ENCODE data around the gene NRBP1. TPM values are rescaled to one million over a fixed set of nuclear protein-coding genes. Genes with fewer than 3 reads are reported as not detected.

Gene NRBP1
- total and polyA plus RNA-seq, 9 of the 15 experiments (the other 6 are each of a cell fraction or from before 2014, with no cell fraction given): 2.9 to 84.5 (median 36.9) TPM

DNA sequence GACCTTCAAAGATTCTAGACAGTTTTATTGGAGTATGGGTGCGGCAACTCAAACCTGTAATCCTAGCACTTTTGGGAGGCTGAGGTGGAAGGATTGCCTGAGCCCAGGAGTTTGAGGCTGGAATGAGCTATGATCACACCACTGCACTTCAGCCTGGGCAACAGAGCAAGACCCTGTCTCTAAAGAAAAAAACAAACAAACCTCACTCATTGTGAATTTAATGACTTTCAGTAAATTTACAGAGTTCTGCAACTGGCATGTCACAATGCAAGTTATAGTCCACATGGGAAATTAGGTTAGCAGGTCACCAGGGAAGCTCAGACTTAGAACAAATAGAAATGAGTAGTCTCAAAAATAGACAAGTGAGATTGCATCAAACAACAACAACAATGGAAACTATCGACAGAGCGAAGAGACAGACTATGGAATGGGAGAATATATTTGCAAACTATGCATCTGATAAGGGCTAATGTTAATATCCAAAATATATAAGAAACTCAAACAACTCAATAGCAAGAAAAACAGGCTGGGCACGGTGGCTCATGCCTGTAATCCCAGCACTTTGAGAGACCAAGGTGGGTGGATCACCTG is 6.7 kb upstream of the NRBP1 start:
- Histone ChIP-seq H3K9me1 (ENCODE audit: control insufficient read depth, insufficient read depth, low read length) (no peaks in the 10 kb centered on the region), H3K27ac (ENCODE audit: extremely low read depth, low read depth, low read length) (no peak overlapping the region), H3K36me3 (ENCODE audit: control insufficient read depth, insufficient read depth, low read length) (no peaks in the 10 kb centered on the region), H3K9me3 (replicated peaks; ENCODE audit: control insufficient read depth, insufficient read depth, low read depth, low read length) (no peaks in the 10 kb centered on the region), H3K27me3 (ENCODE audit: control insufficient read depth in 2 of 2, insufficient read depth in 2 of 2, low read length in 2 of 2) (no peaks in the 10 kb centered on the region), H3K79me2 (ENCODE audit: control insufficient read depth, insufficient read depth, low read length) (no peaks in the 10 kb centered on the region), H3K4me3 (no peak overlapping the region), H3K4me2 (ENCODE audit: insufficient read depth, low read length) (no peak overlapping the region), H3K4me1 (replicated peaks in 1 of 2; ENCODE audit: control insufficient read depth in 2 of 2, insufficient read depth in 2 of 2, low read length in 2 of 2) (peaks cover under 1 to 5% of the 10 kb centered on the region in 2 experiments; a peak in 1 of 5 replicates), H2AFZ (ENCODE audit: low read depth, low read length) (no peak overlapping the region), H4K20me1 (replicated peaks; ENCODE audit: control insufficient read depth, insufficient read depth, low read length) (no peaks in the 10 kb centered on the region), H3K9ac (ENCODE audit: insufficient read depth in 1 of 2, low read depth in 2 of 2, low read length in 2 of 2) (no peak overlapping the region)
- DNase-seq (ENCODE audit: extremely low read depth in 1 of 4, low spot score in 3 of 4) (no peak), FAIRE-seq (no peak), ATAC-seq (no peak)
- WGBS (ENCODE audit: insufficient coverage, low coverage, missing lambda C conversion rate): 52% methylated on average over 4 of the region's 4 CpGs
- ChIA-PET CTCF (ENCODE audit: low intra/inter-chr PET ratio) (no interaction called here), POLR2A (interaction anchor here (0.7 to 2.1 kb wide), 3 partner anchors 8 to 31 kb away, joined by 3 to 9 read pairs (median 3); partner anchors contain the start of gene PPM1G)
- intact Hi-C loops (cut with micrococcal nuclease) (no loop called here), in situ Hi-C loops (cut with MboI) (no loop called here)
- no TSS peak for BruUV-seq (replicated peaks)
- TF ChIP-seq, protein P1, sequence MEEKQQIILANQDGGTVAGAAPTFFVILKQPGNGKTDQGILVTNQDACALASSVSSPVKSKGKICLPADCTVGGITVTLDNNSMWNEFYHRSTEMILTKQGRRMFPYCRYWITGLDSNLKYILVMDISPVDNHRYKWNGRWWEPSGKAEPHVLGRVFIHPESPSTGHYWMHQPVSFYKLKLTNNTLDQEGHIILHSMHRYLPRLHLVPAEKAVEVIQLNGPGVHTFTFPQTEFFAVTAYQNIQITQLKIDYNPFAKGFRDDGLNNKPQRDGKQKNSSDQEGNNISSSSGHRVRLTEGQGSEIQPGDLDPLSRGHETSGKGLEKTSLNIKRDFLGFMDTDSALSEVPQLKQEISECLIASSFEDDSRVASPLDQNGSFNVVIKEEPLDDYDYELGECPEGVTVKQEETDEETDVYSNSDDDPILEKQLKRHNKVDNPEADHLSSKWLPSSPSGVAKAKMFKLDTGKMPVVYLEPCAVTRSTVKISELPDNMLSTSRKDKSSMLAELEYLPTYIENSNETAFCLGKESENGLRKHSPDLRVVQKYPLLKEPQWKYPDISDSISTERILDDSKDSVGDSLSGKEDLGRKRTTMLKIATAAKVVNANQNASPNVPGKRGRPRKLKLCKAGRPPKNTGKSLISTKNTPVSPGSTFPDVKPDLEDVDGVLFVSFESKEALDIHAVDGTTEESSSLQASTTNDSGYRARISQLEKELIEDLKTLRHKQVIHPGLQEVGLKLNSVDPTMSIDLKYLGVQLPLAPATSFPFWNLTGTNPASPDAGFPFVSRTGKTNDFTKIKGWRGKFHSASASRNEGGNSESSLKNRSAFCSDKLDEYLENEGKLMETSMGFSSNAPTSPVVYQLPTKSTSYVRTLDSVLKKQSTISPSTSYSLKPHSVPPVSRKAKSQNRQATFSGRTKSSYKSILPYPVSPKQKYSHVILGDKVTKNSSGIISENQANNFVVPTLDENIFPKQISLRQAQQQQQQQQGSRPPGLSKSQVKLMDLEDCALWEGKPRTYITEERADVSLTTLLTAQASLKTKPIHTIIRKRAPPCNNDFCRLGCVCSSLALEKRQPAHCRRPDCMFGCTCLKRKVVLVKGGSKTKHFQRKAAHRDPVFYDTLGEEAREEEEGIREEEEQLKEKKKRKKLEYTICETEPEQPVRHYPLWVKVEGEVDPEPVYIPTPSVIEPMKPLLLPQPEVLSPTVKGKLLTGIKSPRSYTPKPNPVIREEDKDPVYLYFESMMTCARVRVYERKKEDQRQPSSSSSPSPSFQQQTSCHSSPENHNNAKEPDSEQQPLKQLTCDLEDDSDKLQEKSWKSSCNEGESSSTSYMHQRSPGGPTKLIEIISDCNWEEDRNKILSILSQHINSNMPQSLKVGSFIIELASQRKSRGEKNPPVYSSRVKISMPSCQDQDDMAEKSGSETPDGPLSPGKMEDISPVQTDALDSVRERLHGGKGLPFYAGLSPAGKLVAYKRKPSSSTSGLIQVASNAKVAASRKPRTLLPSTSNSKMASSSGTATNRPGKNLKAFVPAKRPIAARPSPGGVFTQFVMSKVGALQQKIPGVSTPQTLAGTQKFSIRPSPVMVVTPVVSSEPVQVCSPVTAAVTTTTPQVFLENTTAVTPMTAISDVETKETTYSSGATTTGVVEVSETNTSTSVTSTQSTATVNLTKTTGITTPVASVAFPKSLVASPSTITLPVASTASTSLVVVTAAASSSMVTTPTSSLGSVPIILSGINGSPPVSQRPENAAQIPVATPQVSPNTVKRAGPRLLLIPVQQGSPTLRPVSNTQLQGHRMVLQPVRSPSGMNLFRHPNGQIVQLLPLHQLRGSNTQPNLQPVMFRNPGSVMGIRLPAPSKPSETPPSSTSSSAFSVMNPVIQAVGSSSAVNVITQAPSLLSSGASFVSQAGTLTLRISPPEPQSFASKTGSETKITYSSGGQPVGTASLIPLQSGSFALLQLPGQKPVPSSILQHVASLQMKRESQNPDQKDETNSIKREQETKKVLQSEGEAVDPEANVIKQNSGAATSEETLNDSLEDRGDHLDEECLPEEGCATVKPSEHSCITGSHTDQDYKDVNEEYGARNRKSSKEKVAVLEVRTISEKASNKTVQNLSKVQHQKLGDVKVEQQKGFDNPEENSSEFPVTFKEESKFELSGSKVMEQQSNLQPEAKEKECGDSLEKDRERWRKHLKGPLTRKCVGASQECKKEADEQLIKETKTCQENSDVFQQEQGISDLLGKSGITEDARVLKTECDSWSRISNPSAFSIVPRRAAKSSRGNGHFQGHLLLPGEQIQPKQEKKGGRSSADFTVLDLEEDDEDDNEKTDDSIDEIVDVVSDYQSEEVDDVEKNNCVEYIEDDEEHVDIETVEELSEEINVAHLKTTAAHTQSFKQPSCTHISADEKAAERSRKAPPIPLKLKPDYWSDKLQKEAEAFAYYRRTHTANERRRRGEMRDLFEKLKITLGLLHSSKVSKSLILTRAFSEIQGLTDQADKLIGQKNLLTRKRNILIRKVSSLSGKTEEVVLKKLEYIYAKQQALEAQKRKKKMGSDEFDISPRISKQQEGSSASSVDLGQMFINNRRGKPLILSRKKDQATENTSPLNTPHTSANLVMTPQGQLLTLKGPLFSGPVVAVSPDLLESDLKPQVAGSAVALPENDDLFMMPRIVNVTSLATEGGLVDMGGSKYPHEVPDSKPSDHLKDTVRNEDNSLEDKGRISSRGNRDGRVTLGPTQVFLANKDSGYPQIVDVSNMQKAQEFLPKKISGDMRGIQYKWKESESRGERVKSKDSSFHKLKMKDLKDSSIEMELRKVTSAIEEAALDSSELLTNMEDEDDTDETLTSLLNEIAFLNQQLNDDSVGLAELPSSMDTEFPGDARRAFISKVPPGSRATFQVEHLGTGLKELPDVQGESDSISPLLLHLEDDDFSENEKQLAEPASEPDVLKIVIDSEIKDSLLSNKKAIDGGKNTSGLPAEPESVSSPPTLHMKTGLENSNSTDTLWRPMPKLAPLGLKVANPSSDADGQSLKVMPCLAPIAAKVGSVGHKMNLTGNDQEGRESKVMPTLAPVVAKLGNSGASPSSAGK (IDR thresholded peaks at IDR 0.05): no peak
- peak; percentile 31; the same call in 1 of the 2 replicates for TF ChIP-seq ZNF121 (CRISPR knock-in tag; conservative IDR thresholded peaks at IDR 0.05)

Measured in K562 (cell line).